NCI-H1417 treated with DMSO at 0.1 percent for 48 hours (cell line): ENCODE data around the gene ERGIC3.

Experiments
- DNase-seq: peaks from one replicate; lab custom pipeline; 2025; lab: John Stamatoyannopoulos, UW

Gene ERGIC3

GRCh38 chr20:35561671-35562070 is 19.8 kb downstream of the ERGIC3 start:
- DNase-seq = no peak

- no peak for DNase-seq
Observed at GRCh38 chr20:35562541-35563110, 20.7 kb downstream of the ERGIC3 start.

GRCh38 chr20:35563834-35564233 is 22.0 kb downstream of the ERGIC3 start:
- DNase-seq = no peak

GRCh38 chr20:35564905-35565304 is 23.0 kb downstream of the ERGIC3 start:
- no peak for DNase-seq

- DNase-seq = no peak
Observed at GRCh38 chr20:35568645-35569044, 26.8 kb downstream of the ERGIC3 start.

- no peak for DNase-seq
Observed at GRCh38 chr20:35571555-35571954, 29.7 kb downstream of the ERGIC3 start.

- DNase-seq = no peak
Observed at GRCh38 chr20:35572838-35573237, 31.0 kb downstream of the ERGIC3 start.

GRCh38 chr20:35575958-35576357 is 34.1 kb downstream of the ERGIC3 start:
- no peak for DNase-seq

GRCh38 chr20:35576816-35577215 is 34.9 kb downstream of the ERGIC3 start:
- no peak for DNase-seq

GRCh38 chr20:35578469-35578868 is 36.6 kb downstream of the ERGIC3 start:
- DNase-seq = no peak

- DNase-seq = no peak
Observed at GRCh38 chr20:35579196-35579595, 37.3 kb downstream of the ERGIC3 start.

GRCh38 chr20:35582131-35582530 is 40.3 kb downstream of the ERGIC3 start:
- DNase-seq = no peak

- DNase-seq = no peak
Observed at GRCh38 chr20:35582741-35583404, 41.0 kb downstream of the ERGIC3 start.

- DNase-seq = no peak
Observed at GRCh38 chr20:35583636-35584560, 42.0 kb downstream of the ERGIC3 start.

- no peak for DNase-seq
Observed at GRCh38 chr20:35586751-35587425, 45.0 kb downstream of the ERGIC3 start.

GRCh38 chr20:35587436-35587835 is 45.6 kb downstream of the ERGIC3 start:
- DNase-seq = no peak

- no peak for DNase-seq
Observed at GRCh38 chr20:35588397-35588796, 46.5 kb downstream of the ERGIC3 start.

- no peak for DNase-seq
Observed at GRCh38 chr20:35592339-35592974, 50.6 kb downstream of the ERGIC3 start.

GRCh38 chr20:35595456-35595855 is 53.6 kb downstream of the ERGIC3 start:
- no peak for DNase-seq

GRCh38 chr20:35595901-35596300 is 54.0 kb downstream of the ERGIC3 start:
- no peak for DNase-seq

GRCh38 chr20:35597186-35597585 is 55.3 kb downstream of the ERGIC3 start:
- DNase-seq = no peak

- DNase-seq = no peak
Observed at GRCh38 chr20:35598476-35598875, 56.6 kb downstream of the ERGIC3 start.
